CD4-positive, alpha-beta T cell treated with Interleukin-4 for 4 hours (primary cell): Measurements from ENCODE around the gene C19orf25.

Source experiments
- DNase-seq: peaks from one replicate; pipeline ENCODE4 v3.0.0-alpha.2; 2020

Gene C19orf25

DNA sequence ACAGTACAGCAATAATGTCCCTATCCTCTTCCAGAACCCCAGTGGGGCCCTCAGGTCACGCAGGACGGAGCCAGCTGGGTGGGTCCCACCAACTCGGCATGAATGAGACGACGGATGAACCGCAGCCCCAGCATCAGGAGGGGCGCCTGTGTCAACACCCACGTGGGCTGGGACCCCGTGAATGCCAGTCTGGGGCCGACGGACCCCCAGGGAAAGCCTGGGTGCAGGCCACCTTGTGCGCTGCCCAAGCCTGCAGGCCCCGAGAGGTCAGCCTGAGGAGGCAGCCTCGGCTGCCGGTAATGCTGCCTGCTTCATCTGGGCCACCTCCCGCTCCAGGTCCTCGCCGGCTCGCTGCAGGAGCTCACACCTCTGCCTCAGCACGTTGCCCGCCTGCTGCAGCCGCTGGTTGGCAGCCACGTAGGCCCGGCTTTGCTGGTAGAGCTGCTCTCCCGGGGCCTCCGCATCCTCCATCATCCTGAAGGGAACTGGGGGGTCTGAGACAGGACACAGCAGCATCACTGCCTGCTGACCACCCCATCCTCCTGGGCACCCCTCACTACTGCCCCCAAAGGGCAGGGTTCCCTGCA is 4.2 kb downstream of the C19orf25 start:
- no peak for DNase-seq

DNA sequence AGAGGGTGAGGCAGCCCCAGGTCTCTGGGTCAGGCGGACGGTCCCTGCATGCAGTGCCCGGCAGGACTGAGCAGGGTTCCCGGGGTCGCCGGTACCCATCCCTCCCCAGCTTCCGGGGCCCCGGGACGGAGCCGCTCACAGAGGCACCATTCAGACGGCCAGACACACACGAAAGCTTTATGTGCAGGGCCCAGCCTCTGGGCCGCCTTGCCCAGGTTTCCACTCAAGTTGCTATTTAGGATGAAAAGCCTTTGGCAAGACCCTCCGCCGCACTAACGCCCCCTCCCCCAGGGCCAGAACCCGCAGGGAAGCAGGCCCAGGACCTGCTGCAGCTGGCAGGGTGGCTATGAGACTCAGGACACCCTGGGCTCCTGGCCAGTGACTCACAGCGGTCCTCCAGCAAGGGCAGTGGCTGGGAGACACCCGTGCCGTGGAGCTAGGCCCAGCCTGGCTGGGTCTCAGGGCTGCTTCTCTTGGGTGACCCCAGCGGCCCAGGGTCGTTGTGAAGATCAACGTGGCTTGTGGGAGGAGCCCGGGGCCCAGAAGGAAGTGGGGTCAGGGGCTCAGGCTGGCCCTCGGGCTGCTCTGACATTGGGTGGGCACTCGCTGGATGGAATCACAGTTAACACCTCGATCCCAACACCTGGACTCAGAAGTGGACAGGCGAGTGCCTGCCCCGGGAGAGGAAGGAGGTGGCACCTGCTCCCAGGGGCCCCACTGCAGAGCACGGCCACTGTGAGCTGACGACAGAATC is 4.8 kb downstream of the C19orf25 start:
- DNase-seq: no peak

DNA sequence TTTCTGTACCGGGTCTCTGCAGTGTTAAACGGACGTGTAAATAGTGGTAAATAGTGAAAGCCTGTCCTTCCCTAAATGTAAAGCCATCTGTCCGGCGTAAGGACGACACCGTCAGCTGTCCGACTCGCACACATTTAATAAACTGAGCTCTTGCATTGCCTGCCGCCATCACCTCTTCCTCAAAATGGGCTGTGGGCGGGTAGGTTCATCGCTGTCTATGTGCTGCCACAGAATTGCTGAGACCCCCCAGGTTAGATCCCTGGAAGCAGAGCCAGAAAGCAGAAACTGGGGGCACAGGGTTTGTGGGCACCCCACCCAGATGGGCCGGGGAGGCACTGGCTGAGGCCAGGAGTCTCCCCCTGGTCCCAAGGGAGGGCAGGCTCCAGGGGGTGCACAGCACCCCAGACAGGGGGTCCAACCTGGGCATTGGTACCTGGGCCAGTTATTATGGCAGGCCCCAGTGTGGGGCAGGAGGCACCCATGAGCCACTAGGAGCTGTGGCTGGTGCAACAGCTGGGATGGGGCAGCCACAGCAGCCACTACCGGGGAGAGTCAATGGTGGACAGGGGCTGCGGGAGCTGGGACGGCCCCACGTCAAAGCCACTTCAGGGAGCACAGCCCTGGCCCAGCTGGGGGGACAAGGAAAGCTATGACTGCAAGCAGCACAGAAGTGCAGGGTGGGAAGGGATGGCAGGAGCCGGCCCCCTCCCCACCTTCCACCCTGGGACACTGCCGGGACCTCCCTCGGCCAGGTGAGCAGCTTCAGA is 5.7 kb downstream of the C19orf25 start:
- no peak for DNase-seq

DNA sequence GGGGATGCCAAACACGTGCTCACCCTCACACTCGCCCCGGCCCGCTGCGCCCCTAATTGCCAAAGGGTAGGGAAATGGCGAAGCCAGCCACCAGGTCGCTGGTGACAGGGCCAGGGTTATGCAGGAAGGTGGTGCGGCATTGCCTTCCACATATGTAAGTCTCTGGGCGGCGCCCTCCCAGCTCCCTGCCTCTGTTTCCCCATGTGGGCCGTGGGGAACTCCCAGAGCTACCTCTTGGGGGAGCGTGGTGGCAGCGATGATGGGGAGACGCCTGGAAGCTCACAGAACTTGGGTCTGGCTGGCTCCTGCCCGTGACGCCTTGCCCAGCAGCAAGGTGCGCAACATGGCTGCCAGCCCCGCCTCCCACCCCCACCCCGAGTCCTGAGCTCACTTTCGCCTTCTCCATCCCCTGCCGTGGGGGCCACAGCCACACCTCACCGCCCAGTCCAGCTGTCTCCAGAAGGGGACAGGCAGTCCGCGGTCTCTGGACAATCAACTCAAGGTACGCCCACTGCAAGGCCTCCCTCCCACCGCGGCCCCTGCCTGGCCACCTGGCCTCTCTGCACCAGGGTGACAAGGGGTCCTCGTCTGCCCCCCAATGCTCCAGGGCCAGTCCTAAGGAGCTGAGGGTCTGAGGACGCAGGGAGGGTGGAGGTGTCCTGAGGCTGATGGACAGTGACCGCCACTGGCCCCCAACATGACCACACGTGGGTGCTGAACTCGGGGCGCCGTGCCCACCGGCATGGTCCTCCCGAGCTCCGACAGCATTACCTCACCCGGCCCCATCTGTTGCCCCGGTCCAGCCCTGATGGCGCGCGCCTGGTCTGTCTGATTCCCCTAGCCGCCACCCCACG is 6.6 kb downstream of the C19orf25 start:
- DNase-seq: no peak

DNA sequence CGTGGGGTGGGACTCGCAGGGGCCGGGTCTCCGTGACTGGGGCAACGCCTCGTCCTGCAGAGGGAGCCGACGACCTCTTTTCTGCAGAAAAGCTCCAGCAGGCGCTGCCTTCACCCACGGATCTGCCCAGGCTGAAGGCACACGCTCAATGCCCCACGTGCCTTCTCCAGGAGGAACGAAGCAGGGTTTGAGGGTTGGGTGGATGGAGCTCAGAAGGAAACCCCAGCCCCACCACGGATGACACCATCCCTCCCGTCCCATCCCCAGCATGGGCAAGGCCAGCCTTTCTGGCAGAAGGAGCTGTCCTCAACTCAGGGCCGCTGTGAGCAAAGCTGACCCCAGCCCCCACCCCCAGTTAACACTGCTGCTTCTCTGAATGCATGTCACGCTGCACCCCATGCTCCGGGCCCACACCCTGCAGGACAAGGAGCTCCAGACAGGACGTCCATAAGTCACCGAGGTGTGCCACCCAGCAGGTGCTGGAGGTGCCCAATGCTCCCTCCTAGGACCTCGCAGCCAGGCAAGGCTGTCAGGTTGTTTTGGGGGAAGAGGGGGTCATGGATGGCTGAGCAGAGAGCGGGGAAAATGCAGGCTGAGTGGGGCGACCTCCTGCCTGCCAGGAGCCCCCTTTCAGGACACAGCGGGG is 7.4 kb downstream of the C19orf25 start:
- DNase-seq: no peak

DNA sequence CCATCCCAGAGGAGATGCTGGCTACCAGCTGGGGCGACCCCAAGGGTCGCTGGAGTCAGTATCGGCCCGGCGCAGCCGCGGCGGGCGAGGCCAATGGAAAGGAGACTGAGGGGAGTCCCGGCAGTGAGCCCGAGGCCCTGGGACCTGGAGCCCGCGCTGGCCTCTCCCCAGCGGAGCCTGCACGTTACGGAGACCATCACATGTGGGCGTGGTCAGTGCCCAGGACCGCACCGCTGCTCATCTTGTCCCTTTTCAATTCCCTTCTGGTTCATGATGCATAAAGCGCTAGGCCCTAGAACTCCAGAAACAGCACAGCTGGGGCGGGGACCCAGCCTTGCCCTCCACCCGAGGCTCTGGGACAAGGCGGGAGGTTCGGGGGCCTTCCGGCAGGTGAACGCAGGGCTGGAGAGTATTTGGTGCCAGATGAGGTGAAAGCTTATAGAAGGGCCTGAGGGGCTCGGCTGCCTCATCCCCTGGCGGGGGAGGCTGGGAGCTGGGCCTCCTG is 8.0 kb downstream of the C19orf25 start:
- no peak for DNase-seq

DNA sequence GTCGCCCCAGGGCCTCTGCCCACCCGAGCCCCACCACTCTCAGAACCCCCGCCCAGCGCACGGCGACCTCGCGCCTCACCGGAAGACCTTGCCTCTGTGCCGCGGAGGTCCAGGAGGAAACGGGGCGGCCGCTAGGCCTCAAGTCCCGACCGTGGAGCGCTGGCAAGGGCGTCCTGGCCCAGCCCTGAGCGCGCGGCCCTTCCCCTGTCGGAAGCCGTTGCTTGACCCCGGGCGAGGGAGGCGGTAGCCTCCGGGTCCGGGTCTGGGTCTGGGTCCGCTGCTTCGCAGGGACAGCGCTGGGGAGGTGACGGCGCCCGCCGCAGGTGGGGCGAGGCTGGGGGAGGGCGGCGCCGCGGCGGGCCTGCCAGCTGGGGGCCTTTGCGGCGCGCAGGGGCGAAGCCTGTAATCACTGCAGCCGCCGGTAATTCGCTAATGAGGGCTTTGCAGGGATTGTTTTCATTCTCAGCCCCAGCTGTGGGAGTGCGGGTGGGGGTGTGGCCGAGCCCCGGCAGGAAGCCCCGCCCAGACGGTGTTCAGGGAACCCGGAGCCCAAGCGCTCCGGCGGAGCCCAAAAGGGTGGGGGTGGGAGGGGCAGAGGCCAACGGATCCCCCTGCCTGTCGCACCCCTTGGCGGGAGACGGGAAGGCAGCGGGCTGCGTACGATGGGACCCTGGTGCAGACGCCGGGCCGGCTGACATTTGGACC is 8.6 kb downstream of the C19orf25 start:
- peak; percentile 69 for DNase-seq

DNA sequence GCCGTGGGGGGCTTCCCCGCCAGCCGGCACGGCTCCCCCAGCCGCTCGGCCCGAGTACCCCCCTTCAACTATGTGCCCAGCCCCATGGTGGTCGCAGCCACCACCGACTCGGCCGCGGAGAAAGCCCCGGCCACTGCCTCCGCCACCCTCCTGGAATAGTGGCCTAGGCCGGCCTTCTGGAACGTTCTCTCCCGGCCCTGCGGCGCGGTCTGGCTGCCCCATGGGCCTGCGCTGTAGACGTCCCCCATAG is 9.0 kb downstream of the C19orf25 start:
- no peak for DNase-seq

DNA sequence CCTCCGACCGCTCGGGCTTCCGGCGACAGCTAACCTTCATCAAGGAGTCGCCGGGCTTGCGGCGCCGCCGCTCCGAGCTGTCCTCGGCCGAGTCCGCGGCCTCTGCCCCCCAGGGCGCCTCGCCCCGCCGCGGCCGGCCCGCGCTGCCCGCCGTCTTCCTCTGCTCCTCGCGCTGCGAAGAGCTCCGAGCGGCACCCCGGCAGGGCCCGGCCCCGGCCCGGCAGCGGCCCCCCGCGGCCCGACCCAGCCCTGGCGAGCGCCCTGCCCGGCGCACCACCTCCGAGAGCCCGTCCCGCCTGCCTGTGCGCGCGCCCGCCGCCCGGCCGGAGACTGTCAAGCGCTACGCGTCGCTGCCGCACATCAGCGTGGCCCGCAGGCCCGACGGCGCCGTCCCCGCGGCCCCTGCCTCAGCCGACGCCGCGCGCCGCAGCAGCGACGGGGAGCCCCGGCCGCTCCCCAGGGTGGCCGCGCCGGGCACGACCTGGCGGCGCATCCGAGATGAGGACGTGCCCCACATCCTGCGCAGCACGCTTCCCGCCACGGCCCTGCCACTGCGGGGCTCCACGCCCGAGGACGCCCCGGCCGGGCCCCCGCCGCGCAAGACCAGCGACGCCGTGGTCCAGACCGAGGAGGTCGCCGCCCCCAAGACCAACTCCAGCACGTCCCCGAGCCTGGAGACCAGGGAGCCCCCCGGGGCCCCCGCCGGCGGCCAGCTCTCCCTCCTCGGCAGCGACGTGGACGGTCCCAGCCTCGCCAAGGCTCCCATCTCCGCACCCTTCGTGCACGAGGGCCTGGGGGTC is 9.6 kb downstream of the C19orf25 start:
- DNase-seq: no peak

DNA sequence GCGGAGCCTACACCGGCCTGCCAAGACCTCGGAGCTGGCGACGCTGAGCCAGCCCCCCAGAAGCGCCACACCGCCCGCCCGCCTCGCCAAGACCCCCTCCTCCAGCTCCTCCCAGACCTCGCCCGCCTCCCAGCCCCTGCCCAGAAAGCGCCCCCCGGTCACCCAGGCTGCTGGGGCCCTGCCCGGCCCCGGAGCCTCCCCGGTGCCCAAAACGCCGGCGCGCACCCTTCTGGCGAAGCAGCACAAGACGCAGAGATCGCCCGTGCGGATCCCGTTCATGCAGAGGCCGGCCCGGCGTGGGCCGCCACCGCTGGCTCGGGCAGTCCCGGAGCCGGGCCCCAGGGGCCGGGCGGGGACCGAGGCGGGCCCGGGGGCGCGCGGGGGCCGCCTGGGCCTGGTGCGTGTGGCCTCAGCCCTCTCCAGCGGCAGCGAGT is 10.2 kb downstream of the C19orf25 start:
- no peak for DNase-seq

DNA sequence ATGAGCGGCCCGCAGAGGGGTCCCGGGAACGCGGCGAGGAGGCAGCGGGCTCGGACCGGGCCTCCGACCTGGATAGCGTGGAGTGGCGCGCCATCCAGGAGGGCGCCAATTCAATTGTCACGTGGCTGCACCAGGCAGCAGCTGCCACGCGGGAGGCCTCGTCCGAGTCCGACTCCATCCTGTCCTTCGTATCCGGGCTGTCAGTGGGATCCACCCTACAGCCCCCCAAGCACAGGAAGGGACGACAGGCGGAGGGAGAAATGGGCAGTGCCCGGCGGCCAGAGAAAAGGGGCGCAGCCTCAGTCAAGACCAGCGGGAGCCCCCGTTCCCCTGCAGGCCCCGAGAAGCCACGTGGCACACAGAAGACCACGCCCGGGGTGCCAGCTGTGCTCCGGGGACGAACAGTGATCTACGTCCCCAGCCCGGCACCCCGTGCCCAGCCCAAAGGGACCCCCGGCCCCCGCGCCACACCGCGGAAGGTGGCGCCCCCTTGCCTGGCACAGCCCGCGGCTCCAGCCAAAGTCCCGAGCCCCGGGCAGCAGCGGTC is 10.7 kb downstream of the C19orf25 start:
- DNase-seq: no peak

DNA sequence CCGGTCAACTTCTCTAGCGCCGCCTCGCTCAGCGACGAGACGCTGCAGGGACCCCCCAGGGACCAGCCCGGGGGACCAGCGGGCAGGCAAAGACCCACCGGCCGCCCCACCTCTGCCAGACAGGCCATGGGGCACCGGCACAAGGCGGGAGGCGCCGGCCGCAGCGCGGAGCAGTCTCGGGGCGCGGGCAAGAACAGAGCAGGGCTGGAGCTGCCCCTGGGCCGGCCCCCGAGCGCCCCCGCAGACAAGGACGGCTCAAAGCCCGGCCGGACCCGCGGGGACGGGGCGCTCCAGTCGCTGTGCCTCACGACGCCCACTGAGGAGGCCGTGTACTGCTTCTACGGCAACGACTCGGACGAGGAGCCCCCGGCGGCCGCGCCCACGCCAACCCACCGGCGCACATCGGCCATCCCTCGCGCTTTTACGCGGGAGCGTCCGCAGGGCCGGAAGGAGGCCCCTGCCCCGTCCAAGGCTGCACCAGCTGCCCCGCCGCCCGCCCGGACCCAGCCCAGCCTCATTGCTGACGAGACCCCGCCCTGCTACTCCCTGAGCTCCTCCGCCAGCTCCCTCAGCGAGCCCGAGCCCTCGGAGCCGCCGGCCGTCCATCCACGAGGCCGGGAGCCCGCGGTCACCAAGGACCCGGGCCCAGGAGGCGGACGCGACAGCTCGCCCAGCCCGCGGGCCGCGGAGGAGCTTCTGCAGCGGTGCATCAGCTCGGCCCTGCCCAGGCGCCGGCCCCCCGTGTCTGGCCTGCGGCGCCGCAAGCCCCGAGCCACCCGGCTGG is 11.3 kb downstream of the C19orf25 start:
- DNase-seq: no peak

DNA sequence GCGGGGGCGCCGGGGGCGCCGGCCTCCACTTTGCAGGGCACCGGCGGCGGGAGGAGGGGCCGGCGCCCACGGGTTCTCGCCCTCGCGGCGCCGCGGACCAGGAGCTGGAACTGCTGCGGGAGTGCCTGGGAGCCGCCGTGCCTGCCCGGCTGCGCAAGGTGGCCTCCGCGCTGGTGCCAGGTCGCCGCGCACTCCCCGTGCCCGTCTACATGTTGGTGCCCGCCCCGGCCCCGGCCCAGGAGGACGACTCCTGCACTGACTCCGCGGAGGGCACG is 11.9 kb downstream of the C19orf25 start:
- no peak for DNase-seq

DNA sequence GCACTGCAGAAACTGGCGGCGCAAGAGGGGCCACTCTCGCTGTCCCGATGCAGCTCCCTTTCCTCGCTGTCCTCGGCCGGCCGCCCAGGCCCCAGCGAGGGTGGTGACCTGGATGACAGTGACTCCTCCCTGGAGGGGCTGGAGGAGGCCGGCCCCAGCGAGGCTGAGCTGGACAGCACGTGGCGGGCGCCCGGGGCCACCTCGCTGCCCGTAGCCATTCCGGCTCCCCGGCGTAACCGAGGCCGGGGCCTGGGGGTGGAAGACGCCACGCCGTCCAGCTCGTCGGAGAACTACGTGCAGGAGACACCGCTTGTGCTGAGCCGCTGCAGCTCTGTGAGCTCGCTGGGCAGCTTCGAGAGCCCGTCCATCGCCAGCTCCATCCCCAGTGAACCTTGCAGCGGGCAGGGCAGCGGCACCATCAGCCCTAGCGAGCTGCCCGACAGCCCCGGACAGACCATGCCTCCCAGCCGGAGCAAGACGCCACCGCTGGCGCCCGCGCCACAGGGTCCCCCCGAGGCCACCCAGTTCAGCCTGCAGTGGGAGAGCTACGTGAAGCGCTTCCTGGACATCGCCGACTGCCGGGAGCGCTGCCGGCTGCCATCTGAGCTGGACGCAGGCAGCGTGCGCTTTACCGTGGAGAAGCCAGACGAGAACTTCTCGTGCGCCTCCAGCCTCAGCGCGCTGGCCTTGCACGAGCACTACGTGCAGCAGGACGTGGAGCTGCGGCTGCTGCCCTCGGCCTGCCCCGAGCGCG is 12.4 kb downstream of the C19orf25 start:
- DNase-seq: no peak

DNA sequence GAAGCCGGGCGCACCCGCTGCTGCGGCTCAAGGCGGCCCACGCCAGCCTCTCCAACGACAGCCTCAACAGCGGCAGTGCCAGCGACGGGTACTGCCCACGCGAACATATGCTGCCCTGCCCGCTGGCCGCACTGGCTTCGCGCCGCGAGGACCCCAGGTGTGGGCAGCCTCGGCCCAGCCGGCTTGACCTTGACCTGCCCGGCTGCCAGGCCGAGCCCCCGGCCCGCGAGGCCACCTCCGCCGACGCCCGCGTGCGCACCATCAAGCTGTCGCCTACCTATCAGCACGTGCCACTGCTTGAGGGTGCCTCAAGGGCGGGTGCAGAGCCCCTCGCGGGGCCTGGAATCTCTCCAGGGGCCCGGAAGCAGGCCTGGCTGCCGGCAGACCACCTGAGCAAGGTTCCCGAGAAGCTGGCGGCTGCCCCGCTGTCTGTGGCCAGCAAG is 13.0 kb downstream of the C19orf25 start:
- no peak for DNase-seq

DNA sequence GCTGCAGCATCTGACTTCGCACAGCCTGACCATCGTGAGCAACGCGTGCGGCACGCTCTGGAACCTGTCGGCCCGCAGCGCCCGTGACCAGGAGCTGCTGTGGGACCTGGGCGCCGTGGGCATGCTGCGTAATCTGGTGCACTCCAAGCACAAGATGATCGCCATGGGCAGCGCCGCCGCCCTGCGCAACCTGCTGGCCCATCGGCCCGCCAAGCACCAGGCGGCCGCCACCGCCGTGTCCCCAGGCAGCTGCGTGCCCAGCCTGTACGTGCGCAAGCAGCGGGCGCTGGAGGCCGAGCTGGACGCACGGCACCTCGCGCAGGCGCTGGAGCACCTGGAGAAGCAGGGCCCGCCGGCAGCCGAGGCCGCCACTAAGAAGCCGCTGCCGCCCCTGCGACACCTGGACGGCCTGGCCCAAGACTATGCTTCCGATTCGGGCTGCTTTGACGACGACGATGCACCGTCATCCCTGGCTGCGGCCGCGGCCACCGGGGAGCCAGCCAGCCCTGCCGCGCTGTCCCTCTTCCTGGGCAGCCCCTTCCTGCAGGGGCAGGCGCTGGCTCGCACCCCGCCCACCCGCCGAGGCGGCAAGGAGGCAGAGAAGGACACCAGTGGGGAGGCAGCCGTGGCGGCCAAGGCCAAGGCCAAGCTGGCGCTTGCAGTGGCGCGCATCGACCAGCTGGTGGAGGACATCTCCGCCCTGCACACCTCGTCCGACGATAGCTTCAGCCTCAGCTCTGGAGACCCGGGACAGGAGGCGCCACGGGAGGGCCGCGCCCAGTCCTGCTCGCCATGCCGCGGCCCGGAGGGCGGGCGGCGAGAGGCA is 13.6 kb downstream of the C19orf25 start:
- DNase-seq: no peak

DNA sequence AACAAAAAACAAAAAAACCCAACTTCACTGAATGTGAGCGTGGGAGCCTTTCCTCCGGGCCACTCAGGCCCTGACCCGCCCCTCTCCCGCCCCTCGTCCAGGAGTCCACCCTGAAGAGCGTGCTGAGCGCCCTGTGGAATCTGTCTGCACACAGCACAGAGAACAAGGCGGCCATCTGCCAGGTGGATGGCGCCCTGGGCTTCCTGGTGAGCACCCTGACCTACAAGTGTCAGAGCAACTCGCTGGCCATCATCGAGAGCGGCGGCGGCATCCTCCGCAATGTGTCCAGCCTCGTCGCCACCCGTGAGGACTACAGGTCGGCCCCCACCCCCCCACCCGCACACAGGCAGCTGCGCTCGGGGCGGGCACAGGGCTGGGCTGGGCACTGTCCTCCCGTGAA is 17.2 kb downstream of the C19orf25 start:
- no peak for DNase-seq
